Psoas muscle (tissue), 8 donors: ENCODE data around the gene NCOR1. TPM values are rescaled to one million over a fixed set of nuclear protein-coding genes. Genes with fewer than 3 reads are reported as not detected.

Experiments used
- ATAC-seq, 4 donors: fragments of 200-7000 bp; cut with Tn5 transposase; one replicate each; pipeline ENCODE4 v1.9.1; 2020; ENCODE audit warnings: moderate library complexity in 3 of 4, mild to moderate bottlenecking in 2 of 4
- DNase-seq, 2 donors: peaks; one replicate each; pipeline ENCODE4 v3.0.0-alpha.2; 2020
- H3K27ac ChIP-seq: fragments of 200-600 bp; one replicate; pipeline ENCODE4 v1.8.0; 2022
- H3K27me3 ChIP-seq, 3 donors: fragments of 200-600 bp in 1 of 3; one replicate each; pipeline versions ENCODE4 v1.6.1 to v1.8.0; 2013 to 2022; ENCODE audit warnings: low read length in 2 of 3, mild to moderate bottlenecking in 2 of 3, moderate library complexity in 1 of 3; ENCODE audit not compliant: insufficient read depth in 3 of 3
- H3K36me3 ChIP-seq, 2 donors: fragments of 200-600 bp in 1 of 2; one replicate each; pipeline versions ENCODE4 v1.6.1 to v1.8.0; 2013 to 2022; ENCODE audit warnings: low read depth in 1 of 2, mild to moderate bottlenecking in 1 of 2, moderate library complexity in 1 of 2; ENCODE audit not compliant: insufficient read depth in 1 of 2
- H3K4me1 ChIP-seq: fragments of 200-600 bp; one replicate; pipeline ENCODE4 v1.8.0; 2022
- H3K4me3 ChIP-seq: fragments of 200-600 bp; one replicate; pipeline ENCODE4 v1.8.0; 2022; ENCODE audit warnings: mild to moderate bottlenecking
- H3K9me3 ChIP-seq: fragments of 200-600 bp; one replicate; pipeline ENCODE4 v1.8.0; 2022
- WGBS, 3 donors: extraction: QIAGEN DNeasy Blood & Tissue Kit; methylation state at CpG; one replicate each; pipeline versions ENCODE4 v1.1.6 to v1.1.7; 2013; 5-methylcytosine and 5-hydroxymethylcytosine counted together
- intact Hi-C, 2 donors: fragments of 100-400 bp; cut with DNase I; formaldehyde crosslinking; loops; one replicate each; pipeline versions ENCODE4 v1.11.0 to v1.14.2; 2022
- polyA plus RNA-seq, 3 donors: library from polyadenylated mRNA; stranded (reverse); fragments of 200-250 nt; gene quantifications; one replicate each; pipeline ENCODE4 v1.2.3, GENCODE V29; 2013
- total RNA-seq, 4 donors: library from RNA; stranded (reverse); fragmentation: NEBNext Ultra II Directional in 2 of 4; extraction: Animal tissue kit (Norgen Biotek cat#: 25700) in 2 of 4; gene quantifications; one replicate each; pipeline versions ENCODE4 v1.2.1 to v1.2.4, GENCODE V29; 2021 to 2023
- TF ChIP-seq, protein P1 (sequence below): fragments of 200-600 bp; IDR thresholded peaks from one replicate; pipeline ENCODE4 v1.8.0; 2022; ENCODE audit warnings: antibody characterized with exemption
- donor health status: healthy with polysubstance abuse.
- donor health status: DM: no; HTN: no; CAD: no; lungs with moderate emphysema.
- donor health status: Bipolar disorder and iron deficiency.
- donor health status: healthy.
- donor health status: DM: yes; HTN: yes; CAD: no.
- donor health status: DM: no; HTN: no; CAD: no.
- donor health status: DM: no; HTN: no; CAD: no.
- donor health status: DM: yes; HTN: yes; CAD: no.

Gene NCOR1
- total and polyA plus RNA-seq, 7 donors: 22.8 to 102 (median 78.8) TPM

DNA sequence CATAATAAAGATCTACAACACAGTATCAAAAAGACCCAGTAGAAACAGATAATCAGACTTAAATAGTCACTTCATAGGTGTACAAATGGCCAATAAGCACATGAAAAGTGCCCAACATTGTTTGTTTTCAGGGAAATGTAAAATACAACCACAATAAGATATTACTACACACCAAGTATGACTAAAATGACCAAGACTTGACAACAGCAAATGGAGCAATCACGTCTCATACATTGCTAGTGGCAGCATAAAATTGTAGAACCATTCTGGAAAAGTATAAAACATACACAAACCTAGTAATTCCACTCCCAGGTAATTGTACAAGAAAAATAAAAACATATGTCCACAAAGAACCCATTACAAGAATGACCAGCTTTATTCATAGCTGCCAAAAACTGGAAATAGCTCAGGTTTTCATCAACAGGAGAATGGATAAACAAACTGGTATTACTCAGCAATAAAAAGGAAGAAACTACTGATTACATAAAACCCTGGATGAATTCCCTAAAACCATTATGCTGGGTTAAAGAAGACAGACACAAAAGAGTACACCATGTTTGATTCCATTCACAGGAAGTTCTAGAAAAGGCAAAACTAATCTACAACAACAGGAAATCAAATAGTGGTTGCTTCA, 130.2 kb downstream of the NCOR1 start:
- ATAC-seq: no peak
- Histone ChIP-seq H3K36me3 (peaks cover 4 to 45% of the 10 kb centered on the region in 2 donors), H3K4me3 (no peak overlapping the region), H3K9me3 (no peaks in the 10 kb centered on the region), H3K4me1 (peaks cover 8% of the 10 kb centered on the region), H3K27ac (peak overlapping the region; percentile 57), H3K27me3 (no peaks in the 10 kb centered on the region)
- TF ChIP-seq, protein P1, sequence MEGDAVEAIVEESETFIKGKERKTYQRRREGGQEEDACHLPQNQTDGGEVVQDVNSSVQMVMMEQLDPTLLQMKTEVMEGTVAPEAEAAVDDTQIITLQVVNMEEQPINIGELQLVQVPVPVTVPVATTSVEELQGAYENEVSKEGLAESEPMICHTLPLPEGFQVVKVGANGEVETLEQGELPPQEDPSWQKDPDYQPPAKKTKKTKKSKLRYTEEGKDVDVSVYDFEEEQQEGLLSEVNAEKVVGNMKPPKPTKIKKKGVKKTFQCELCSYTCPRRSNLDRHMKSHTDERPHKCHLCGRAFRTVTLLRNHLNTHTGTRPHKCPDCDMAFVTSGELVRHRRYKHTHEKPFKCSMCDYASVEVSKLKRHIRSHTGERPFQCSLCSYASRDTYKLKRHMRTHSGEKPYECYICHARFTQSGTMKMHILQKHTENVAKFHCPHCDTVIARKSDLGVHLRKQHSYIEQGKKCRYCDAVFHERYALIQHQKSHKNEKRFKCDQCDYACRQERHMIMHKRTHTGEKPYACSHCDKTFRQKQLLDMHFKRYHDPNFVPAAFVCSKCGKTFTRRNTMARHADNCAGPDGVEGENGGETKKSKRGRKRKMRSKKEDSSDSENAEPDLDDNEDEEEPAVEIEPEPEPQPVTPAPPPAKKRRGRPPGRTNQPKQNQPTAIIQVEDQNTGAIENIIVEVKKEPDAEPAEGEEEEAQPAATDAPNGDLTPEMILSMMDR: no peak
- intact Hi-C loops: no loop called here
- WGBS, 3 donors: 94 to 97% (median 95%) methylated on average over 1 of the region's 1 CpG
- DNase-seq: no peak

DNA sequence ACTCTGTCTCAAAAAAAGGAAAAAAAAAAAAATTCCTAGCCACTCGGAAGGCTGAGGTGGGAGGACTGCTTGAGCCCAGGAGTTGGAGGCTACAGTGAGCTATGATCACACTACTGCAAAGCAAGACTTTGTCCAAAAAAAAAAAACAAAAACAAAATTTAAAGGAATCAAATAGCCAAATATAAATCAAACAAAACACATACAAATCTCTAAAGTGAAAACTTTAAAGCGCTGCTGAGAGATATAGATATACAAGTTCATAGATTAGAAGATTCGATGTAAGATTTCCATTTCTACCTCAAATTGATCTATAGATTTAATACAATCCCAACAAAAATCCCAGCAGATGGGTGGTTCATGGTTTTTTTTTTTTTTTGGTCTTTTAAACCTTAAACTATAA, 132.1 kb downstream of the NCOR1 start:
- no peak for DNase-seq
- Histone ChIP-seq H3K27ac (no peak overlapping the region), H3K27me3 (no peaks in the 10 kb centered on the region), H3K36me3 (peaks cover 10 to 57% of the 10 kb centered on the region in 2 donors), H3K4me3 (no peak overlapping the region), H3K4me1 (peaks cover 8% of the 10 kb centered on the region), H3K9me3 (no peaks in the 10 kb centered on the region)
- TF ChIP-seq, protein P1: no peak
- intact Hi-C loops: no loop called here
- 96 to 100% (median 99%) methylated on average over 3 of the region's 3 CpGs for WGBS, 3 donors
- no peak for ATAC-seq

DNA sequence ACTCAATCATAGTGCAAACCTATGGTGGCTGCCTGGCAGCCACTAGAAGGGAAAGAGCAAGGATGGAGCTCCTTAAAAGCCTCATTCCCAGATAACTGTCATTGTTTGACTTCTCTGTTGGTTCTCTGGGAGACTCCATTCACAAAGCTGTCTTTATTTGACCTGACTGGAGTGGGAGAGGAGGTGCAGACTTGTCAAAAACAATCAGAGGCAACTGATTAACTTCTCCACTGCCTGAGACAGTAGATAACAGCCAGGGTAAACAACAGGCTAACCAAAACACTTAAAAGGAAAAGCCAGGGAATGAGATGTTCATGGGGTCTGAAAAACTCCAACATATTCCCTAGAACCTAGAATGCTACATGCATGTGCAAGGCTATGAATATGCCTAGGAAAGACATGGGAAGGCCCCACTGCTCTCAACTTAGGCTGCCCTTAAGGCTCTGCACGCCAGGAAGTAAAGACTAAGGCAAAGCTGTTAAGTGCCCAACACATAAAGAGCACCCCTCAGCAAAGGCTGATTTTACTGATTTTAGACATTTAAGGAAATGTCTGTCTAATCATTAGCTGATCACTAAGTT, 133.7 kb downstream of the NCOR1 start:
- H3K27me3 ChIP-seq: no peaks in the 10 kb centered on the region
- no peak overlapping the region for H3K27ac ChIP-seq
- H3K36me3 ChIP-seq: peaks cover 10 to 63% of the 10 kb centered on the region in 2 donors
- H3K4me1 ChIP-seq: peaks cover 8% of the 10 kb centered on the region
- WGBS, 3 donors: 94 to 100% (median 96%) methylated on average over 1 of the region's 1 CpG
- H3K4me3 ChIP-seq: no peak overlapping the region
- TF ChIP-seq, protein P1: no peak
- intact Hi-C loops: no loop called here
- DNase-seq (no peak), ATAC-seq (no peak)
- H3K9me3 ChIP-seq: no peaks in the 10 kb centered on the region

DNA sequence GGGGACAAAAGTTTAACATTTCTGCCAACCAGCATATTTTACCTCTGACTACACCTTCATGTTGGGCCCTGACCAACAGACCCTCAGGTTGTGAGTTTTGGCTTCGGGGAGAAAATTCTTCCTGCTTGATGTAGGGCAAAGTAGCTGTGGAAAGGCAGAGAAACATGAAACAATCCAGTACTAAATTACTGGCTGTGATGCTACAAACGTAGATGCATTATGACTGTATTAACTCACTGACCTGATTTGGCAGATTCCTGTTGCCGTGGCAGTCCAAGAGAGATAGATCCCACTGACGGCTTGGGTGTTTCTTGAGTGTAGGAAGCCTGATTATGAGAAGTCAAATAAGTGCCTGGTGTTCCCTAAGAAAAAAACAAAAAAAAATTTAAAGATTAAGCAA, 135.0 kb downstream of the NCOR1 start:
- Histone ChIP-seq H3K27me3 (no peaks in the 10 kb centered on the region), H3K4me1 (peaks cover 3% of the 10 kb centered on the region), H3K4me3 (no peak overlapping the region), H3K27ac (no peak overlapping the region), H3K9me3 (no peaks in the 10 kb centered on the region), H3K36me3 (peaks cover 11 to 64% of the 10 kb centered on the region in 2 donors)
- WGBS, 3 donors: 90 to 95% (median 94%) methylated on average over 4 of the region's 4 CpGs
- no peak for ATAC-seq
- no peak for DNase-seq
- intact Hi-C loops: no loop called here
- TF ChIP-seq, protein P1: no peak
